Loucy (cell line): Measurements from ENCODE around the gene AGAP1.

ENCODE experiments used
- CTCF ChIP-seq: fragments of 200-600 bp; sonication (generic); conservative IDR thresholded peaks from 2 replicates; pipeline ENCODE4 v1.5.1; 2014; ENCODE audit warnings: mild to moderate bottlenecking, antibody characterized with exemption, low read length
- EZH2phosphoT487 ChIP-seq: fragments of 200-600 bp; IDR thresholded peaks from 2 replicates; pipeline ENCODE4 v1.6.1; 2018; ENCODE audit warnings: antibody characterized with exemption, mild to moderate bottlenecking, moderate library complexity, borderline replicate concordance

GRCh38 chr2:235663875-235664274 is 170.0 kb downstream of the AGAP1 start:
- no peak for TF ChIP-seq CTCF
- no peak for TF ChIP-seq EZH2phosphoT487
